WI38 (cell line): ENCODE results near the gene SLC25A20.

Experiments used
- H3K4me3 ChIP-seq: 2 replicates; pipeline ENCODE4 v1.5.1; 2011; ENCODE audit warnings: low read depth, mild to moderate bottlenecking, control low read depth, low read length
- CTCF ChIP-seq: IDR thresholded peaks from 2 replicates; pipeline ENCODE4 v1.5.1; 2012; ENCODE audit warnings: low read depth, mild to moderate bottlenecking, control low read depth, low read length

SLC25A20 gene

DNA sequence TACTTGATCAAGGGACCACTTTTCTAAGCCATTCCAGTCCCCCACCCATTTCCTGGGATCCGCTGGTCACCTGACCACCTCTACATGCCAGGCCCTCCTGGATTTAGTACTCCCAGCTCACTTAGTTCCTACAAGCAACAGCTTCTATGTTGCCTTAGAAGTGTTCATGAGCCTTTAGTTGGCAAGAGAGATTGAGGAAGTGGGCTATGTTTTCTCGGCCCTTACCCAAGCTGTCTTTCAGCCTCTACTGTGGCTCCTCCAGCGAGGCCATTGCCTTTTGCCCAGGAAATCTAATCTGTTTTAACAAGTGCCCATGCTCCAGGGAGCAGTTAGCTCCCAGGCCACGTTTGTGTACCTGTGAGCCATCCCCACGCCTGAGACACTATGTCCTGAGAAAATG lies 46.5 kb downstream of the SLC25A20 start:
- no peak overlapping the region for H3K4me3 ChIP-seq
- no peak for TF ChIP-seq CTCF

- H3K4me3 ChIP-seq, result no peak overlapping the region
- no peak for TF ChIP-seq CTCF
Observed at GRCh38 chr3:48851407-48851806, 47.3 kb downstream of the SLC25A20 start.

DNA sequence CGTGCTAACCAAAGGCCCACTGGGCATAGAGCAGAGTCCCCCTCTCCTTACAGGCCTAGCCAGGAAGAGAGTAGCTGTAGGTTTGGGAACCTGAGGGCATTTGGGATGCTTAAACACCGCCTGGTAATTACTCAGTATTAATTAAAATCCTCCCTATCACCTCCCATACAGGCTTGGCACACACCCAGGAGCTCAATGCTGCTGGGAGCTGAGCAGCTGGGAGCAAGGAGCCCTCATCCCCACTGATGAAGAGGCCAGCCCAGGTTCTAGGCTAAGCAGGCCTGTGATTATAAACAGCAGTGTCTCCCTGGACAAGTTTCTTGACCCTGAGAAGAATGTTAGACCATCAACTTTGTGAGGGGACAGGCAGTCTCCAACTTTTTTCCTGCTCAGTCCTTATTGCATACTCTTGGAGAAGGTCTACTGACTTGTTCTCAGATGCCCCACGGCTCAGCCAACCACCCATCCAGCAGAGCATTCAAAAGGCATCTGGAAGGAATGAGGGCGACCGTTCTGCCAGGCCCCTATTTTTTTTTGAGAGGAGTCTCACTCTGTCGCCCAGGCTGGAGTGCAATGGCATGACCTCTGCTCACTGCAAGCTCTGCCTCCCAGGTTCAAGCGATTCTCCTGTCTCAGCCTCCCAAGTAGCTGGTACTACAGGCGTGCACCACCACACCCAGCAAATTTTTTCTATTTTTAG lies 49.7 kb downstream of the SLC25A20 start:
- H3K4me3 ChIP-seq, result no peak overlapping the region
- no peak for TF ChIP-seq CTCF

GRCh38 chr3:48847504-48848423 lies 50.9 kb downstream of the SLC25A20 start, which contains the start of gene PRKAR2A:
PRKAR2A (minus strand) TSS chr3:48847874; CDS start chr3:48847596, 278 bp downstream.
- H3K4me3 ChIP-seq, result peak within 1 kb of the TSS; percentile 80
- TF ChIP-seq CTCF, result no peak

DNA sequence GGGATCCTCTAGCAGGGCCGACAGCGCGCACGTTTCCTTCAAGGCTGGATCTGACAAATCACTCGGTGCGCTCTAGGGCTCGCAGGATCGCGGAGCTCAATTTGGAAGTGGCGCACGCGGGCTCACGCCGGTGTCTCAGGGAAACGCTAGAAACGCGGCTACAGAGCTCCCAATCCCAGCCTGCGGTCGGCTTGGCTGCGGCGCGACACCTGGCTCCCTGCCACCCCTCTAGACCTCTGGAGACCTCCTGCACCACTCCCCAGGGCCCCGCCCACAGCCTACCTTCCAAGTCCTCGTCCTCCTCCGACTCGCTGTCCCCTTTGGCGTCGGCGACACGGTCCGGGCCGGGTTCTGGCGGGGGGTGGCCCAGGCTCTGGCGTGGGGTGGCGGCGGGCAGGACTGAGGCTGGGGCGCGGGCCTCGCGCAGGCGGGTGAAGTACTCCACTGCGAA lies 51.6 kb downstream of the SLC25A20 start:
- H3K4me3 ChIP-seq, result peak overlapping the region; percentile 80
- TF ChIP-seq CTCF, result no peak

GRCh38 chr3:48845170-48845569 lies 53.5 kb downstream of the SLC25A20 start:
- H3K4me3 ChIP-seq, result no peak overlapping the region
- TF ChIP-seq CTCF, result no peak

GRCh38 chr3:48837163-48837562 lies 61.5 kb downstream of the SLC25A20 start:
- no peak for TF ChIP-seq CTCF
- H3K4me3 ChIP-seq, result no peak overlapping the region
